A549 (cell line): ENCODE results near the gene SLC9A9. TPM values are rescaled to one million over a fixed set of nuclear protein-coding genes. Genes with fewer than 3 reads are reported as not detected.

Experiments
- ATAC-seq, 2 experiments: fragments of 200-7000 bp in 1 of 2; fragments of >200 bp in 1 of 2; cut with Nextera tagmentation in 1 of 2; cut with Tn5 transposase in 1 of 2; 3 replicates each; pipeline versions ENCODE4 v1.8.0 to v1.9.1; 2018 to 2020; ENCODE audit warnings: mild to moderate bottlenecking in 1 of 2, moderate library complexity in 1 of 2
- CTCF ChIA-PET: fragments of 300-600 bp; sonication (Branson Sonifier 250); formaldehyde crosslinking; extraction: SDS; loops from one replicate; lab custom pipeline; 2021; ENCODE audit warnings: antibody characterized with exemption, inconsistent platforms; lab: Yijun Ruan, JAX
- POLR2A ChIA-PET: fragments of 350-600 bp; formaldehyde crosslinking; extraction: SDS; loops from one replicate; lab custom pipeline; 2021; ENCODE audit warnings: antibody characterized with exemption, inconsistent platforms; lab: Yijun Ruan, JAX
- DNase-seq, 2 experiments: peaks; one replicate each; pipeline versions ENCODE4 v3.0.0 to v3.0.0-alpha.2; 2011 to 2016; ENCODE audit warnings: low read depth in 1 of 2, low spot score in 1 of 2
- FAIRE-seq: peaks from 2 replicates; lab custom pipeline; 2011; peaks lifted over from hg19 to GRCh38; lab: Jason Lieb, UNC
- H3K27ac ChIP-seq, 2 experiments: fragments of >200 bp; sonication (Bioruptor Twin); formaldehyde crosslinking; 3 replicates each; pipeline ENCODE4 v1.5.1; 2016 to 2017
- H3K4me1 ChIP-seq: fragments of >200 bp; sonication (Bioruptor Twin); formaldehyde crosslinking; 3 replicates; pipeline ENCODE4 v1.6.1; 2016
- H3K4me2 ChIP-seq: fragments of >200 bp; sonication (Bioruptor Twin); formaldehyde crosslinking; 3 replicates; pipeline ENCODE4 v1.6.1; 2016
- H3K4me3 ChIP-seq: fragments of >200 bp; sonication (Bioruptor Twin); formaldehyde crosslinking; 3 replicates; pipeline ENCODE4 v1.5.1; 2016
- H3K9me3 ChIP-seq: fragments of >200 bp; sonication (Bioruptor Twin); formaldehyde crosslinking; 3 replicates; pipeline ENCODE4 v1.6.1; 2016
- CBX2 ChIP-seq: fragments of 200-600 bp; sonication (generic); IDR thresholded peaks from 2 replicates; pipeline ENCODE4 v1.6.1; 2016; ENCODE audit warnings: low read depth, mild to moderate bottlenecking, borderline replicate concordance
- CBX8 ChIP-seq: fragments of 200-600 bp; sonication (generic); IDR thresholded peaks from 2 replicates; pipeline ENCODE4 v1.6.1; 2016
- CHD2 ChIP-seq: fragments of 150-350 bp; IDR thresholded peaks from 2 replicates; pipeline ENCODE4 v1.6.1; 2014; ENCODE audit warnings: low read length; ENCODE audit not compliant: partially characterized antibody
- EHF ChIP-seq: fragments of 250-450 bp; sonication (Bioruptor Pico); IDR thresholded peaks from 2 replicates; pipeline ENCODE4 v1.5.0; 2020; ENCODE audit warnings: mild to moderate bottlenecking
- EP300 ChIP-seq, 2 experiments: fragments of >200 bp; sonication (Bioruptor Twin); formaldehyde crosslinking; IDR thresholded peaks; 2 replicates in 1 of 2; 3 replicates in 1 of 2; pipeline ENCODE4 v1.6.1; 2016 to 2017
- FOXS1 ChIP-seq: fragments of 250-450 bp; sonication (Bioruptor Pico); IDR thresholded peaks from 2 replicates; pipeline ENCODE4 v1.5.0; 2020; ENCODE audit warnings: mild to moderate bottlenecking, moderate library complexity
- HDAC2 ChIP-seq: fragments of 200-600 bp; sonication (generic); IDR thresholded peaks from 2 replicates; pipeline ENCODE4 v1.6.1; 2016
- HOXA7 ChIP-seq: fragments of 250-450 bp; sonication (Bioruptor Pico); IDR thresholded peaks from 2 replicates; pipeline ENCODE4 v1.5.0; 2020; ENCODE audit warnings: mild to moderate bottlenecking, moderate library complexity
- HOXB13 ChIP-seq: fragments of 250-450 bp; sonication (Bioruptor Pico); IDR thresholded peaks from 2 replicates; pipeline ENCODE4 v1.5.0; 2020; ENCODE audit warnings: low read depth, mild to moderate bottlenecking, moderate library complexity
- JUN ChIP-seq, 2 experiments: fragments of >200 bp; sonication (Bioruptor Twin); formaldehyde crosslinking; IDR thresholded peaks; 2 replicates in 1 of 2; 3 replicates in 1 of 2; pipeline ENCODE4 v1.6.1; 2016 to 2017
- JUNB ChIP-seq: fragments of >200 bp; sonication (Bioruptor Twin); formaldehyde crosslinking; IDR thresholded peaks from 2 replicates; pipeline ENCODE4 v1.6.1; 2016
- KDM5A ChIP-seq: fragments of 200-600 bp; sonication (generic); IDR thresholded peaks from 2 replicates; pipeline ENCODE4 v1.6.1; 2016; ENCODE audit warnings: antibody characterized with exemption, mild to moderate bottlenecking
- MAZ ChIP-seq: fragments of 150-350 bp; IDR thresholded peaks from 2 replicates; pipeline ENCODE4 v1.6.1; 2014; ENCODE audit warnings: antibody characterized with exemption, low read depth, low read length, borderline replicate concordance
- NPAS2 ChIP-seq: fragments of 250-450 bp; sonication (Bioruptor Pico); IDR thresholded peaks from 2 replicates; pipeline ENCODE4 v1.8.0; 2022; ENCODE audit warnings: mild to moderate bottlenecking, moderate library complexity, borderline replicate concordance
- POLR2A ChIP-seq: IDR thresholded peaks from 2 replicates; pipeline ENCODE4 v1.6.1; 2012; ENCODE audit warnings: mild to moderate bottlenecking, low read length
- RAD21 ChIP-seq, 2 experiments: fragments of >200 bp in 1 of 2; sonication (Bioruptor Twin) in 1 of 2; formaldehyde crosslinking in 1 of 2; IDR thresholded peaks in 1 of 2; conservative IDR thresholded peaks in 1 of 2; 2 replicates in 1 of 2; 3 replicates in 1 of 2; pipeline ENCODE4 v1.6.1; 2012 to 2018; ENCODE audit warnings: inconsistent platforms in 1 of 2
- RNF2 ChIP-seq: fragments of 200-600 bp; sonication (generic); IDR thresholded peaks from 2 replicates; pipeline ENCODE4 v1.6.1; 2016; ENCODE audit warnings: low read depth, mild to moderate bottlenecking, antibody characterized with exemption, moderate library complexity, borderline replicate concordance
- SMC3 ChIP-seq: fragments of >200 bp; sonication (Bioruptor Twin); formaldehyde crosslinking; IDR thresholded peaks from 3 replicates; pipeline ENCODE4 v1.6.1; 2018; ENCODE audit warnings: inconsistent platforms
- SREBF2 ChIP-seq: fragments of 450-650 bp; IDR thresholded peaks from 2 replicates; pipeline ENCODE4 v1.6.1; 2014; ENCODE audit warnings: mild to moderate bottlenecking, moderate library complexity
- TFCP2L1 ChIP-seq: fragments of 250-450 bp; sonication (Bioruptor Pico); IDR thresholded peaks from 2 replicates; pipeline ENCODE4 v1.5.0; 2021; ENCODE audit warnings: mild to moderate bottlenecking
- TP53 ChIP-seq: fragments of 250-450 bp; sonication (Bioruptor Pico); IDR thresholded peaks from 2 replicates; pipeline ENCODE4 v1.5.0; 2021; ENCODE audit warnings: mild to moderate bottlenecking, moderate library complexity
- ZC3H11A ChIP-seq: fragments of 450-650 bp; IDR thresholded peaks from 2 replicates; pipeline ENCODE4 v1.6.1; 2014; ENCODE audit warnings: antibody characterized with exemption, mild to moderate bottlenecking
- ZNF302 ChIP-seq: fragments of 250-450 bp; sonication (Bioruptor Pico); IDR thresholded peaks from 2 replicates; pipeline ENCODE4 v1.9.0; 2021; ENCODE audit warnings: inconsistent platforms, mild to moderate bottlenecking, moderate library complexity
- WGBS: methylation state at CpG from one replicate; pipeline ENCODE4 v1.1.6; 2017; ENCODE audit errors: missing lambda C conversion rate; 5-methylcytosine and 5-hydroxymethylcytosine counted together
- polyA plus RNA-seq, 4 experiments: library from polyadenylated mRNA; depleted of rRNA in 3 of 4; stranded (reverse); fragments of >200 nt; fragmentation: RNase III in 1 of 4; extraction: RNeasy Plus Mini Kit Qiagen cat#74134 plus additional on column Dnase treatment in 1 of 4; gene quantifications; 2 replicates in 3 of 4; 3 replicates in 1 of 4; pipeline ENCODE4 v1.2.3, GENCODE V29; 2011 to 2017
- TF ChIP-seq, protein P1 (sequence below): fragments of >200 bp; sonication (Bioruptor Twin); formaldehyde crosslinking; IDR thresholded peaks from 3 replicates; pipeline ENCODE4 v1.6.1; 2016
- TF ChIP-seq, protein P2 (sequence below): IDR thresholded peaks from 2 replicates; pipeline ENCODE4 v1.6.1; 2012
- TF ChIP-seq, protein P3 (sequence below): IDR thresholded peaks from 2 replicates; pipeline ENCODE4 v1.6.1; 2012; ENCODE audit warnings: low read depth, borderline replicate concordance

Gene SLC9A9
- polyA plus RNA-seq, 2 of the 4 experiments (the other 2 are of a cell fraction): 0.10 to 0.32 TPM

DNA sequence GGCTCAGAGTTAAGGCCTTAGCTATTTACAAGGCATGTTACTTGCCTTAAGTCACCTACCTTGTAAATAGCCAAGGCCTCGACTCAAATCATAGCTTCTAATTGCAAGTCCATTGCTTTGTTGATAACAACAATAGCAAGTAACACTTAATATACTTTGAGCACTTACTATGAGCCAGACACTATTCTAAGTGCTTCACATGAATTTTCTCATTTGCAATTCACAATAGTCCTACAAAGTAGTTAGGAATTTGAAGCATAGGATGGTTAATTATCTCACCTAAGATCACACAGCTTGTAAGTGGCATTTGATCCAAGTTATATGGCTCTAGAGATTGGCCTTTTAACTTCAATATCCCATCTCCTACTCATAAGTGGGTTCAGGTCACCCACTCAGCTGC is 28.4 kb downstream of the SLC9A9 start:
- POLR2A ChIA-PET: no interaction called here
- H3K4me3 ChIP-seq: no peak overlapping the region
- TF ChIP-seq EP300 (IDR thresholded peaks at IDR 0.05) (no peak), RNF2 (no peak), FOXS1 (CRISPR knock-in tag) (no peak)
- TF ChIP-seq, all 56 proteins: peak for 0
- ATAC-seq (no peak), DNase-seq (no peak), FAIRE-seq (no peak)
- Histone ChIP-seq H3K9me3 (no peaks in the 10 kb centered on the region), H3K4me2 (no peak overlapping the region), H3K4me1 (no peaks in the 10 kb centered on the region), H3K27ac (no peak overlapping the region)
- CTCF ChIA-PET: no interaction called here
- 0% methylated on average over 1 of the region's 1 CpG for WGBS

DNA sequence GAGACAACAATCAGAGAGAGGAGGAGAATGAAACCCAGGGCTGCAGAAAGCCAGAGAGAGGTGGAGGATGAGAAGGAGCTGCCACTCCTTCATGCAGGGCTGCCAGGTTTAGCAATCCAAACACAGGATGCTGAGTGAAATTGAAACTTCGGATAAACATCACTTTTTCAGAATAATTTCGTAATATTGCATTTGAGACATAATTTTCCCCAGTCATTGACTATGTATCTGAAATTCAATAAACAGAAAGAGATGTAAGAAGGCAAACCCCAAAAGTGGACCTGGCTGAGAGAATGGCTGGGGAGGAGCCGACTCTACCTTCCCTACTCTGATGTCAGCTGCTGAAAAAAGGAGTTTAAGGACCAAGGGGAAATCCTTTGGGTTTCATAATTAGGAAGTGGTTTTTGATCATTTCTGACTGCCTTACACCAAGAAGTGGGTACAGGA is 33.8 kb downstream of the SLC9A9 start:
- Histone ChIP-seq H3K9me3 (no peaks in the 10 kb centered on the region), H3K4me1 (no peaks in the 10 kb centered on the region), H3K4me3 (no peak overlapping the region), H3K4me2 (no peak overlapping the region), H3K27ac (no peak overlapping the region)
- FAIRE-seq (no peak), DNase-seq (no peak), ATAC-seq (no peak)
- 23% methylated on average over 3 of the region's 3 CpGs for WGBS
- POLR2A ChIA-PET: no interaction called here
- CTCF ChIA-PET: no interaction called here
- TF ChIP-seq JUN (IDR thresholded peaks at IDR 0.05) (no peak), SREBF2 (no peak), EHF (CRISPR knock-in tag) (no peak), NPAS2 (CRISPR knock-in tag) (no peak), FOXS1 (CRISPR knock-in tag) (no peak)
- TF ChIP-seq, protein P1, sequence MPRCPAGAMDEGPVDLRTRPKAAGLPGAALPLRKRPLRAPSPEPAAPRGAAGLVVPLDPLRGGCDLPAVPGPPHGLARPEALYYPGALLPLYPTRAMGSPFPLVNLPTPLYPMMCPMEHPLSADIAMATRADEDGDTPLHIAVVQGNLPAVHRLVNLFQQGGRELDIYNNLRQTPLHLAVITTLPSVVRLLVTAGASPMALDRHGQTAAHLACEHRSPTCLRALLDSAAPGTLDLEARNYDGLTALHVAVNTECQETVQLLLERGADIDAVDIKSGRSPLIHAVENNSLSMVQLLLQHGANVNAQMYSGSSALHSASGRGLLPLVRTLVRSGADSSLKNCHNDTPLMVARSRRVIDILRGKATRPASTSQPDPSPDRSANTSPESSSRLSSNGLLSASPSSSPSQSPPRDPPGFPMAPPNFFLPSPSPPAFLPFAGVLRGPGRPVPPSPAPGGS: no peak

DNA sequence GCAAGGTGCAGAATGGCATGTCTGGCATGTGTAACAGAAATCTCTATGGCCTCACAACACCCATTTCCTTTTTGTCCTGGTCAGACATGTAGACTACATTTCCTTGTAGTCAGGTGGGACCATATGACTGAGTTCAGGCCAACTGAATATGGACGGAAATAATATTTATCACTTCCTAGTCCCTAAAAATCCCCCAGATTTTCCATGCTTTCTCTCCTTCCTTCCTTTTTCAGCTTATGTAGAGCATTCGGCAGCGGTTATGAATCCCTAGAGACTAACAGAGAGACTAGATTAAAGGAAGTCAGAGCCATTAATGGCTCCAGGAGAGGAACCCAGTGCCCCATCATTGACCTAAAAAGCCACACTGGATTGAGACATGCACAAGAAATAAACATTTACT is 35.8 kb downstream of the SLC9A9 start:
- WGBS: 69% methylated on average over 3 of the region's 3 CpGs
- ChIA-PET CTCF (interaction anchor here (1.3 kb wide), 1 partner anchor 8 kb away, joined by 4 read pairs; no protein-coding TSS in a partner anchor), POLR2A (no interaction called here)
- Histone ChIP-seq H3K4me3 (no peak overlapping the region), H3K4me1 (no peaks in the 10 kb centered on the region), H3K4me2 (no peak overlapping the region), H3K9me3 (no peaks in the 10 kb centered on the region), H3K27ac (no peak overlapping the region)
- FAIRE-seq (no peak), ATAC-seq (no peak), DNase-seq (no peak)
- no peak for TF ChIP-seq HDAC2
- TF ChIP-seq RAD21 (conservative IDR thresholded peaks at IDR 0.05 in 1 of 2, IDR thresholded peaks at IDR 0.05 in 1 of 2): no peak
- TF ChIP-seq CHD2: no peak
- TF ChIP-seq ZNF302 (CRISPR knock-in tag): no peak
- no peak for TF ChIP-seq ZC3H11A
- TF ChIP-seq NPAS2 (CRISPR knock-in tag): no peak
- TF ChIP-seq MAZ: no peak
- no peak for TF ChIP-seq HOXA7 (CRISPR knock-in tag)
- no peak for TF ChIP-seq TP53
- TF ChIP-seq TFCP2L1 (CRISPR knock-in tag): no peak
- no peak for TF ChIP-seq HOXB13 (CRISPR knock-in tag)
- TF ChIP-seq CBX8: no peak
- TF ChIP-seq KDM5A: no peak
- no peak for TF ChIP-seq JUNB
- TF ChIP-seq, protein P2, sequence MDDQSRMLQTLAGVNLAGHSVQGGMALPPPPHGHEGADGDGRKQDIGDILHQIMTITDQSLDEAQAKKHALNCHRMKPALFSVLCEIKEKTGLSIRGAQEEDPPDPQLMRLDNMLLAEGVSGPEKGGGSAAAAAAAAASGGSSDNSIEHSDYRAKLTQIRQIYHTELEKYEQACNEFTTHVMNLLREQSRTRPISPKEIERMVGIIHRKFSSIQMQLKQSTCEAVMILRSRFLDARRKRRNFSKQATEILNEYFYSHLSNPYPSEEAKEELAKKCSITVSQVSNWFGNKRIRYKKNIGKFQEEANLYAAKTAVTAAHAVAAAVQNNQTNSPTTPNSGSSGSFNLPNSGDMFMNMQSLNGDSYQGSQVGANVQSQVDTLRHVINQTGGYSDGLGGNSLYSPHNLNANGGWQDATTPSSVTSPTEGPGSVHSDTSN: no peak
- TF ChIP-seq, protein P3, sequence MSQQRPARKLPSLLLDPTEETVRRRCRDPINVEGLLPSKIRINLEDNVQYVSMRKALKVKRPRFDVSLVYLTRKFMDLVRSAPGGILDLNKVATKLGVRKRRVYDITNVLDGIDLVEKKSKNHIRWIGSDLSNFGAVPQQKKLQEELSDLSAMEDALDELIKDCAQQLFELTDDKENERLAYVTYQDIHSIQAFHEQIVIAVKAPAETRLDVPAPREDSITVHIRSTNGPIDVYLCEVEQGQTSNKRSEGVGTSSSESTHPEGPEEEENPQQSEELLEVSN: no peak
- no peak for TF ChIP-seq POLR2A
- TF ChIP-seq SMC3: no peak
- TF ChIP-seq CBX2: no peak
